Osteocyte (in vitro differentiated cells): Measurements from ENCODE around the gene UST. TPM values are rescaled to one million over a fixed set of nuclear protein-coding genes. Genes with fewer than 3 reads are reported as not detected.
"Not testable (repeated sequence)": the region's sequence is repeated elsewhere in the genome, so short reads cannot be mapped to it uniquely, and the experiment has no call there.

Experiments
- DNase-seq: peaks from one replicate; pipeline ENCODE4 v3.0.0; 2021; ENCODE audit warnings: mixed read lengths; ENCODE audit not compliant: unreplicated experiment; ENCODE audit errors: extremely low spot score
- H3K27ac Mint-ChIP-seq: one replicate; pipeline ENCODE4 v1.8.0; 2021; ENCODE audit warnings: mild to moderate bottlenecking, mixed read lengths; ENCODE audit not compliant: unreplicated experiment
- H3K27me3 Mint-ChIP-seq: one replicate; pipeline ENCODE4 v1.8.0; 2021; ENCODE audit warnings: mixed read lengths; ENCODE audit not compliant: unreplicated experiment
- H3K36me3 Mint-ChIP-seq: one replicate; pipeline ENCODE4 v1.8.0; 2021; ENCODE audit warnings: mixed read lengths; ENCODE audit not compliant: unreplicated experiment
- H3K4me1 Mint-ChIP-seq: one replicate; pipeline ENCODE4 v1.8.0; 2021; ENCODE audit warnings: mixed read lengths; ENCODE audit not compliant: unreplicated experiment
- H3K4me3 Mint-ChIP-seq: one replicate; pipeline ENCODE4 v1.8.0; 2021; ENCODE audit warnings: mild to moderate bottlenecking, moderate library complexity, mixed read lengths; ENCODE audit not compliant: unreplicated experiment
- H3K9me3 Mint-ChIP-seq: one replicate; pipeline ENCODE4 v1.8.0; 2021; ENCODE audit warnings: mixed read lengths; ENCODE audit not compliant: unreplicated experiment
- total RNA-seq: library from RNA; stranded (reverse); gene quantifications from 2 replicates; pipeline ENCODE4 v1.2.1, GENCODE V29; 2021
- TF ChIP-seq, protein P1 (sequence below): fragments of 200-600 bp; sonication (generic); IDR thresholded peaks from 2 replicates; pipeline ENCODE4 v1.5.0; 2021; ENCODE audit warnings: antibody characterized with exemption, mild to moderate bottlenecking, moderate library complexity

UST gene
- total RNA-seq, 1 donor from 2014 or later, result 15.7 TPM

DNA sequence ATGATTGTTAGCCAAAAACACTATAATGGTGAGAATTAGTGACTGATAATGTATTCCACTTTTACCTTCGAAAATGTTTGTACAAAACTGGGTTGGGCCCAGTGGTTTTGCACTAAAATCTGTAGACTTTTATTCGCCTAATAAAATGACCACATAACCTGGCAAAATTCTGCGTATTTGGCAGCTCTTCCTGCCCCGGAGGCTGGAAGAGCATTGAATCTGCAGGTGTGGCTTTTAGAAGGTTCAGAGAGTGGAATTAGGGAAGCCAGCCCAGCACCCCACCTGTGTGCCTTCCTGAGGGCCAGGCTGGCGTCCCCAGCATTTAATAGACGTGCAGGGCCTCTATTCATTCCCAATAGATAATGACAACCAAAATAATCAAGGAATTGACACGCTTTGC lies 256.7 kb downstream of the UST start:
- Mint-ChIP-seq H3K27ac (no peak overlapping the region), H3K27me3 (no peaks in the 10 kb centered on the region), H3K36me3 (peaks cover 14% of the 10 kb centered on the region), H3K4me1 (peaks cover 33% of the 10 kb centered on the region), H3K9me3 (peaks cover 18% of the 10 kb centered on the region), H3K4me3 (no peak overlapping the region)
- TF ChIP-seq, protein P1, sequence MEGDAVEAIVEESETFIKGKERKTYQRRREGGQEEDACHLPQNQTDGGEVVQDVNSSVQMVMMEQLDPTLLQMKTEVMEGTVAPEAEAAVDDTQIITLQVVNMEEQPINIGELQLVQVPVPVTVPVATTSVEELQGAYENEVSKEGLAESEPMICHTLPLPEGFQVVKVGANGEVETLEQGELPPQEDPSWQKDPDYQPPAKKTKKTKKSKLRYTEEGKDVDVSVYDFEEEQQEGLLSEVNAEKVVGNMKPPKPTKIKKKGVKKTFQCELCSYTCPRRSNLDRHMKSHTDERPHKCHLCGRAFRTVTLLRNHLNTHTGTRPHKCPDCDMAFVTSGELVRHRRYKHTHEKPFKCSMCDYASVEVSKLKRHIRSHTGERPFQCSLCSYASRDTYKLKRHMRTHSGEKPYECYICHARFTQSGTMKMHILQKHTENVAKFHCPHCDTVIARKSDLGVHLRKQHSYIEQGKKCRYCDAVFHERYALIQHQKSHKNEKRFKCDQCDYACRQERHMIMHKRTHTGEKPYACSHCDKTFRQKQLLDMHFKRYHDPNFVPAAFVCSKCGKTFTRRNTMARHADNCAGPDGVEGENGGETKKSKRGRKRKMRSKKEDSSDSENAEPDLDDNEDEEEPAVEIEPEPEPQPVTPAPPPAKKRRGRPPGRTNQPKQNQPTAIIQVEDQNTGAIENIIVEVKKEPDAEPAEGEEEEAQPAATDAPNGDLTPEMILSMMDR, result no peak
- DNase-seq, result no peak

DNA sequence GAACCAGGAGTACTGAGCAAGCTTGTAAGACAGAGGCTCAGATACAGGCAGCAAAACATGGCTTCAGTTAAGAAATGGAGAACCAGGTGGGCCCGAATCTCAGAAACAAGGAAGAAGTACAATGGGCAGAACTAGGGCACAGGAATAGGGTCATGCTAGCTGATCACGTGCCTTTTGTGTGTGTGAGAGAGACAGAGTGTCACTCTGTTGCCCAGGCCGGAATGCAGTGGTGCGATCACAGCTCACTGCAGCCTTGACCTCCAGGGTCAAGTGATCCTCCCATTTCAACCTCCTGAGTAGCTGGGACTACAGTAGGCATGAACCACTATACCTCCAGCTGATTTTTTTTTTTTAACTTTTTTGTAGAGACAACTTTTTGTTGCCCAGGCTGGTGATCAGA lies 257.8 kb downstream of the UST start:
- Mint-ChIP-seq H3K9me3 (peaks cover 18% of the 10 kb centered on the region), H3K27ac (no peak overlapping the region), H3K4me3 (no peak overlapping the region), H3K27me3 (no peaks in the 10 kb centered on the region), H3K4me1 (peaks cover 22% of the 10 kb centered on the region), H3K36me3 (peaks cover 14% of the 10 kb centered on the region)
- DNase-seq, result no peak
- TF ChIP-seq, protein P1, result no peak

DNA sequence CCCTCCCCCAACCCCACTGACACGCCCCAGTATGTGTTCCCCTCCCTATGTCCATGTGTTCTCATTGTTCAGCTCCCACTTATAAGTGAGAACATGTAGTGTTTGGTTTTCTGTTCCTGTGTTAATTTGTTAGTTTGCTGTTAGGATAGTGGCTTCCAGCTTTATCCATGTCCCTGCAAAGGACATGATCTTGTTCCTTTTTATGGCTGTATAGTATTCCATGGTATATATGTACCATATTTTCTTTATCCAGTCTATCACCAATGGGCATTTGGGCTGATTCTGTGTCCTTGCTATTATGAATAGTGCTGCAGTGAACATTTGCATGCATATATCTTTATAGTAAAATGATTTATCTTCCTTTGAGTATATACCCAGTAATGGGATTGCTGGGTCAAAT lies 259.4 kb downstream of the UST start:
- H3K4me3 Mint-ChIP-seq, H3K27me3 Mint-ChIP-seq, H3K9me3 Mint-ChIP-seq, H3K36me3 Mint-ChIP-seq, DNase-seq, H3K27ac Mint-ChIP-seq: not testable (repeated sequence)
- peaks cover 16% of the 10 kb centered on the region for H3K4me1 Mint-ChIP-seq

DNA sequence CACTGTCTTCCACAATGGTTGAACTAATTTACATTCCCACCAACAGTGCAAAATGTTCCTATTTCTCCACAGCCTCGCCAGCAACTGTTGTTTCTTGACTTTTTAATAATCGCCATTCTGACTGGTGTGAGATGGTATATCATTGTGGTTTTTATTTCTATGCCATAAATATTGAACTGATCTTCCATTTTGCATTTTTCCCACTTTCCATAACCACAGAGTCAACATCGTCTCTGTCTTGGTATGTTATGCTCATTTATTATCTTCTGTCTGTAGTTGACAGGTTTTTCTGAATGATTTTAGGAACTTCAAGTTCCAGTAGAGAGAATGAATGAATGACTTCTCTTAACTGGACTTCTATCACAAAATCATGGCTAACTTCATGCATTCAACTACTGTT lies 259.8 kb downstream of the UST start:
- no peak for DNase-seq
- Mint-ChIP-seq H3K9me3 (peaks cover 3% of the 10 kb centered on the region), H3K36me3 (peaks cover 8% of the 10 kb centered on the region), H3K4me1 (peaks cover 19% of the 10 kb centered on the region), H3K4me3 (no peak overlapping the region), H3K27me3 (no peaks in the 10 kb centered on the region), H3K27ac (no peak overlapping the region)
- TF ChIP-seq, protein P1, result no peak

DNA sequence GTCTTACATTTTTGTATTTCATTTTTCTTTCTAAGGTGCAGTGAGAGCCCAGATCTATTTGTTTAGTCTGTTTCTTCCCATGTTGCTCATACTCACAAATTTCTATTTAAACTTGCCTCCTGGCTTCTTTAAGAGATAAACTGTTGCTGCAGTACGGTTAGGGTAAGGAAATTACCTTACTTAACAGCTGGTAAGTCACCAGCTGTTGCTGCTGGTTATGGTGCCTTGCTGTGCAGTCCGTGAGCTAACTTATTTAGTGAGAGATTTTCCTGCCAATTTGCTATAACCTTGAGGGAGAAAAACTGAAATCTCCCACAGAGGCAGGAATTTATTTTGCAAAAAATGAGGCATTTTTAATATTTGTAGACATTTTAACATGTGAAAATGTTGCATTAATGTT lies 261.0 kb downstream of the UST start:
- Mint-ChIP-seq H3K36me3 (peaks cover 5% of the 10 kb centered on the region), H3K4me3 (no peak overlapping the region), H3K27ac (peak overlapping the region; percentile 42), H3K4me1 (peaks cover 30% of the 10 kb centered on the region), H3K9me3 (no peaks in the 10 kb centered on the region), H3K27me3 (no peaks in the 10 kb centered on the region)
- TF ChIP-seq, protein P1, result no peak
- DNase-seq, result no peak

DNA sequence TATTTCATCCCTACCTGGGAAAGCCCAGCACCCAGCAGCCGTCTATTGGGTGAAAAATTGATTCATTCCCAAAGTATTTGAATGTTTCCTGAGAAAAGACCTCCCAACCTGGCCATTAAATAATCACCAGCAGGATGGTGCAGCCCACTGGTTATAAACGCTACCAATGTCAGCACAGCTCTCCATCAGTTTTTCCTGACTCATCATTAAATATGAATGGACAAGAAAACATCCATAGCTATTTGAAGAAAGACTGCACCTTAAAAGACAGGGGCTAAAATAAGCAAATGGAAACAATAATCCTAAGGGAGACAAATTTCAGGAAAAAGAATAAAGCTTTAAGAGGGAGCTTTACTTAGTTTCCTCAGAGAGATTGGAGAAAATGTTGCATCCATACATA lies 261.9 kb downstream of the UST start:
- DNase-seq, result no peak
- Mint-ChIP-seq H3K9me3 (no peaks in the 10 kb centered on the region), H3K27me3 (no peaks in the 10 kb centered on the region), H3K27ac (no peak overlapping the region), H3K36me3 (peaks cover 5% of the 10 kb centered on the region), H3K4me3 (no peak overlapping the region), H3K4me1 (peaks cover 30% of the 10 kb centered on the region)
- TF ChIP-seq, protein P1, result no peak
